Hindlimb muscle (tissue), 1 donor: ENCODE data around the gene DBR1. TPM values are rescaled to one million over a fixed set of nuclear protein-coding genes. Genes with fewer than 3 reads are reported as not detected.

Source experiments
- DNase-seq: peaks from one replicate; pipeline ENCODE4 v3.0.0-alpha.2; 2013
- polyA plus RNA-seq: library from polyadenylated mRNA; unstranded; fragments of 120-200 nt; gene quantifications from one replicate; pipeline ENCODE4 v1.2.1, GENCODE V29; 2013; ENCODE audit not compliant: insufficient read length

DBR1 gene
- polyA plus RNA-seq, 1 donor = 9.6 TPM

DNA sequence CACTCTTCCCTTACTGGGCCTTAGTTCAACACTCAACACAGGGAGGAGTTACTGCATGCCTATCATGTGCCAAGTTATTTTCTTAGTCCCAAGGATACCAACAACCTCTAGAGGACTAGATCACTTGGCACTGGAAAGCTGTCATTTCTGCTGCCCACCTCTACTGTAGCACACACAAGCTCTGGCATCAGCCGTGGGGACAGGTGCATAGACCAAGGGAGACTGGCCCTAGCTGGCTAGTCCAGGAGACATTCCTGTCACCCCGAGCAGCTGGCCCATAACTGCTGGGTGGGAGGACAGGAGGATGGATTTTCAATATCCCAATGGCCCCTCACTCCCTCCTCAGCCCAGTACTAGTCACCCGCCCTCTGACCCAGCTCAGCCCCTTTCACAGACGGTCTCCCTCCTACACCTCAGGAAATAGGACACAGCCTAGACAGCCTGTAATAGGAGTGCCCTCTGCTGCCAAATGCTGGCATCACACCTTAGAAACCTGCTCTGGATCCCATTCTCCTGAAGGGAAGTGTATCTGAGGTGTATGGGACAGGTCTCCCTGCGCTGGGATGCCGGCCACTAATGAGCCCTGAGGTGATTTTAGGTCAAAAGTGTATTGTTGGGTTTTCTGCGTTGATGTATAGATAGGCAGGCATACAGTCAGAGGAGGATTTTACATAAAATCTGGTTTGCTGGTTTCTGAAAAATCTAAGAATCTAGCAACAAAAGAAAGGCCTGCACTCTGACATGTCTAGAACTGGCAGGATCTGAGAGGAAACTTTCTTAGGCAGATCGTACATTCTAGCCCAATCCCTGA, 55.9 kb downstream of the DBR1 start:
- DNase-seq = peak; percentile 62

DNA sequence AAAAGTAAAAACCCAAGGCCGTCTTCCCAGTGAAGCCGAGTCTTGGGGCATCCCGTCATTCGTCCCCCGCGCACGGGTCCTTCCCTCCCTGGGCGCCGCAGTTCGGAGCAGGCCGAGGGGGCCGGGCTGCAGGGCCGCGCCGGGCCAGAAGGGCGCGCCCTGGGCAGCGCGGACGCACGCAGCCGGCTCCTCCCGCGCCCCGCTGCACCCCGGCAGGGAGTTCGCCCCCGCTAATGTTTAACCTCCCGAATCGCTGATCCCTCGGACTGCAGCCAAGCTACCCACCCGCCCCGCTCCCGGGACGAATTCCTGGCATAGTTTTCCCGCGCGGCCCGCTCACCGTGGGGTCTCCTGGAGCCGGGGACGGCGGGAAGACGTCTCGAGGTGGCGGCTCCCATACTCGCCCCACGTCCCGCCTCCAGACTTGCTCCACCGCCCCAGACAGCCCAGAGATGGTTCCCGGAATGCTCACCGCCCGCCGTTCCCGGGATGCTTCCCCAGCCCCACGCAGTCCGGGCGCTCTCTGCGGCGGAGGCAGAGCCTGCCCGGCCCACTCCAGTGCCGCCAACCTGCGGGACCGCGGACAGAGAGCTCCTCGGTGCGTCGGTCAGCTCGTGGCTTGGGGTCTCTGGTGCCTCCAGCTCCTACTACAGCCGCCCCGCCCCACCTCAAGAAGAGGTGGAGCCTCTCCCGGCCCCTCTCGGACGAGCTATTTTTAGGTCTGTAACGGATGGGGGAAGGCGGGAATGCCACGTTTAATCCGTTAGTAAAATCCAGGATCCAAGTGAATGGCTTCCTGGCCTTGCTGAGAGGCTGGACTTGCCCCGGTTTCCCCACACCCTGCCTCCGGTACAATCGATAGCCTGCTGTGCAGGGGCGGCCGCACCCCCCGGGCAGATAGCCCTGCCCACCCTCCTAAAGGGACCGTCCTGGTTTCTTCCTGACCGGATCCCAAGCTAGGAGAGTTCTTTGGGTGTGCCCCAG, 59.4 kb downstream of the DBR1 start, which contains the start of gene DZIP1L:
DZIP1L (minus strand) TSS at position 621 of the 984 bp plus-strand sequence. CDS start 11,637 bp downstream, outside the sequence.
- DNase-seq = peak; percentile 81

DNA sequence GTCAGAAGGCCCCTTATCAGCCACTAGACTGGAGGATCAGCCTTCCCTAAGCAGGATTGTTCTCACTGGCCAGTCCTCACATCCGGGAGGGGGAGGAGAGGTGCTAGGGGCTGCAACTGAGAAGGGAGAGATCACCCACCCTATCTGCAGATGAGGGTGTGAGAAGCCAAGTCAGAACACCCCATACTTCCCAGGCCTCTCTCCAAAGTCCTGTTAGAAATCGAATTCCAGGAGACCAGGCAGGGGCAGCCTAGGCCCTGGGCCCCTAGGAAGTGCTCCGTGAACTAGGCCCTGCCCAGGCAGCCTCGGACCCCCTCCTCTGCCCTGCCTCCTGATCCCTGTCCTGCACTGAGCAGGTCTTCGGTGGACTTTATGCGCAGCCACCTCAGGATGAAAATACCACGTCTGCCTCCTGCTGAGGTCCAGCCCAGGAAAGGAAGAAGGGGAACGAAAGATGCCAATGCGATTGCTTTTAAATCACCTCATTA, 60.2 kb downstream of the DBR1 start:
- peak; percentile 36 for DNase-seq

DNA sequence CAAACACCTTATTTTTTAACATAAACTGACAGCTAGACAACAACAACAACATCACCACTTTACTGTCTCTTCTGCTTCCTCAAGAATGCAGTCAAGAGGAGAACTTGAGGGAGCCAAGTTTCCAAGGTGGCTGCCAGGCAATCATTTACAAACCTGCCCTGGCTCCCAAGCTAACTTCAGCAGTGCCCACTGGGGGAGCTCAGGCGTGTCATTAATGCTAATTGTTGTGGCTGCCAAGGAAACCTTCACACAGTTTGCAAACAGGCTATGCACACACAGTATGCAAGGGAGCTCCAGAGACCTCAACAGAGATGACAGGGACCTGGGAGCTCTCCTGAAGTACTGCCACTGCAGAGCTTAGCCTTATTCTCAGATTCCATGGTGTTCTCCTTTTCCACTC, 61.4 kb downstream of the DBR1 start:
- no peak for DNase-seq

DNA sequence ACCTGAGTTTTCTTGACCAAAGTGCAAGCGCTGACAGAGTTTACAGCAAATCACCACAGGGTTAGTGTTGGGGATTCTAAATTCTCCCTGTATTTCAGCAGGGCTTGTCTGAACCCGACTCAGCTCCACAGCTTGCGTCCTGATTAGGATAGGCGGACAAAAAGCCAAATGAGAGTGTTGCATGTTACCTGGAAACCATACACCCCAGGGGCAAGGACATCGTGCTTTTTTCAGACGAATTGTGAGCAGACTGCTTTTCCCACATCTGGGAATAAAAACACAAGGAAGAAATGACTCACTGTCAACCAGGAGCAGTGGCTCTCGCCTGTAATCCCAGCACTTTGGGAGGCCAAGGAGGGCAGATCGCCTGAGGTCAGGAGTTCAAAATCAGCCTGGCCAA, 62.4 kb downstream of the DBR1 start:
- no peak for DNase-seq

Other genes starting within 250 kb of the DBR1 start
- 0.44 TPM for gene CLDN18, start 164.8 kb downstream of the DBR1 start, polyA plus RNA-seq
- gene DZIP1L, start 59.3 kb downstream of the DBR1 start, polyA plus RNA-seq = 7.1 TPM
- not detected for gene A4GNT, start 42.5 kb downstream of the DBR1 start, polyA plus RNA-seq
- gene ARMC8, start 12.4 kb upstream of the DBR1 start, polyA plus RNA-seq = 42.6 TPM
- gene NME9, start 154.9 kb upstream of the DBR1 start, polyA plus RNA-seq = 0.86 TPM
- 75.7 TPM for gene MRAS, start 173.7 kb upstream of the DBR1 start, polyA plus RNA-seq